Stimulated activated CD4-positive, alpha-beta T cell treated with anti-CD3 and anti-CD28 coated beads, Interleukin-2, amount 100 ng/mL, for 4 hours (primary cell): Measurements from ENCODE around the gene MYOZ3.

Source experiments
- DNase-seq: peaks from one replicate; pipeline ENCODE4 v3.0.0-alpha.2; 2020; ENCODE audit warnings: low read depth

MYOZ3 gene

DNA sequence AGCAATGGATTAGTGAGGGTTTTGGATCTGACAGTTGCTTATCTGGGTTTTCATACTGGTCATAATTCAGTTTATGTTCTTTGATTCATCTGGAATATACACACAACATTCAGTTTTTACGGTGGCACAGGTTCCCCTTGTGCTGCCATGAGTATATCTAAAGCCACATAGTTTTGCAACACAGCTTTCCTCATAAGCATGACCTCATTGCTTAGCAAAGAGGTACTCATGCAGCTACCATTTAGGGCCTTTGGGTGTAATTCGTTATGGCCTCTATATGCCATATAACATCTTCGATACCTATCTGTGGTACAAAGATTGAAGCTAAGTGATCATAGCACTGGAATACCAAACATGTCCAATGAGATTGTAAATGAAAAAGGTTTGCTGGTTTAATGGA, 42.7 kb downstream of the MYOZ3 start:
- no peak for DNase-seq

DNA sequence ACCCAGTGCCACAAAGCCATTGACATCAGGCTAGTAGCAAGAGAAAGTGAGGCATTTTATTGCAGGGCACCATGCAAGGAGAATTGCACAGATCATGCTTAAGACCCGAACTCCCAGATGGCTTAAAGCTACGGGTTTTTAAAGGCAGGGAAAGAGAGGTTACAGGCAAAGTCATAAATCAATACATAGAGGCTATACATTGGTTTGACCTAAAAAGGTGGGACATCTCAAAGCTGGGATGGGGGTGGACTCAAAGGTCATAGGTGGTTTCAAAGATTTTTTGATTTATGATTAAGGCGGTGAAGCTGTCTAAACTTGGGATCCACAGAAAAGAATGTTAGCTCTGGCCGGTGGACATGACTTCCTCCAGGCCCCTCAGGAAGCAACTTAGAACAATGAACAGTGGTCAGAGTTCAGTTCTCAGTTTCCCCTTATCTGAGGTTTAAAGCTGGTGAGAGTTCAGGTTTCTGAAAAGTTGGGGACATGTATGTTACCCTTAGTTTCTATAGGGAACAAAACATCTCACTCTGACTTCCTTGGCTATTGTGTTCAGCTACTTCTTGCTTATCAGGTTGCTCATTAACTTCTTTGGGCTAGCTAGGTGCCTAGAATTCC, 45.8 kb downstream of the MYOZ3 start:
- DNase-seq = no peak

DNA sequence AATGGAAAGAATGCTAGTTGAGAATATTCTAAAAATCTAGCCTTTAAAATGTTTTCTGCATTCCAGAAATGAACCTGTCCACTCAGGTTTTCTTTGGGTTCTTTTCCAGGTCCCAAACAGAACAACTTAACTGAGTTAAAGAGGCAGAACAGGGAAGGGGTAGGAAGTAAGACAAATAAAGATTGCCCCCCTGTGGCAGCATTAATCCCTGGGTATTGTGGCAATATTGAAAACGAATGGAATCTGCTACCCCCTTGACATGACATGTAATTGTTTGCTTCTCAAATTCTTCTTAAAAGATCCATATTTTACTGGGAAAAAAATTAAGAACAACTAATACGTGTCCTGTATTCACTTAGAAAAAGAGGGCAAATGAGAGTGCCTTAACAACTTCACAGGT, 49.1 kb downstream of the MYOZ3 start:
- no peak for DNase-seq

DNA sequence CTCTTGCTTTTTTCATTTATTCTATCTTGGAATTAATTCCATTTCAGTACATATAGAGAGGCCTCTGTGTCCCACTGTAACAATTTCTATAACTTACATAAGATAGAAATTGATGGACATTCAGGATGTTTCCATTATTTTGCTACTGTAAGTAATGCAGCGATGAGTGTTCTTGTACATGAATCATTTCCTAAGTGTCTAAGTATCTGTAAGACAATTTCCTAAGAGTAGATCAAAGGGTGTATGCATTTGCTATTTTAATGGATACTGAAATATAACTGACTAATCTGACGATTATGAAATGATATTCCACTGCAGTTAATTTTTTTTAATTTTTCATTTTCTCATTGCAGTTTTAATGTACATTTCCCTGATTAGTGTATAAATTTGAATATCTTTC, 62.8 kb downstream of the MYOZ3 start:
- DNase-seq = no peak
